Muscle layer of colon (tissue), 2 donors: ENCODE data around the gene H2BK1.

Experiments
- H3K27ac ChIP-seq: one replicate; pipeline ENCODE4 v1.7.0; 2013; ENCODE audit warnings: low read depth, mild to moderate bottlenecking, low read length, moderate library complexity
- H3K27me3 ChIP-seq, 2 donors: one replicate each; pipeline ENCODE4 v1.7.0; 2013; ENCODE audit warnings: low read length in 2 of 2, mild to moderate bottlenecking in 2 of 2; ENCODE audit not compliant: insufficient read depth in 2 of 2, control insufficient read depth in 1 of 2
- H3K36me3 ChIP-seq: one replicate; pipeline ENCODE4 v1.7.0; 2013; ENCODE audit warnings: mild to moderate bottlenecking, low read length; ENCODE audit not compliant: insufficient read depth
- H3K4me1 ChIP-seq: one replicate; pipeline ENCODE4 v1.7.0; 2013; ENCODE audit warnings: mild to moderate bottlenecking, low read length; ENCODE audit not compliant: insufficient read depth
- H3K4me3 ChIP-seq, 2 donors: one replicate each; pipeline ENCODE4 v1.7.0; 2013; ENCODE audit warnings: low read length in 2 of 2, low read depth in 1 of 2, mild to moderate bottlenecking in 1 of 2, moderate library complexity in 1 of 2
- H3K9ac ChIP-seq: one replicate; pipeline ENCODE4 v1.7.0; 2013; ENCODE audit warnings: low read length
- H3K9me3 ChIP-seq: one replicate; pipeline ENCODE4 v1.7.0; 2013; ENCODE audit warnings: mild to moderate bottlenecking, low read length
- donor health status: abdominal sarcoma.
- donor health status: Adenocarcinoma of cecum.

H2BK1 gene

GRCh38 chr7:151208253-151208862 lies 1.9 kb downstream of the H2BK1 start:
- no peak overlapping the region for H3K4me3 ChIP-seq
- H3K4me1 ChIP-seq, result no peaks in the 10 kb centered on the region
- H3K36me3 ChIP-seq, result peaks cover 10% of the 10 kb centered on the region
- no peaks in the 10 kb centered on the region for H3K9me3 ChIP-seq
- H3K9ac ChIP-seq, result no peak overlapping the region
- H3K27me3 ChIP-seq, result peaks cover 0 to 19% of the 10 kb centered on the region in 2 donors
- no peak overlapping the region for H3K27ac ChIP-seq

GRCh38 chr7:151207804-151208203 lies 2.5 kb downstream of the H2BK1 start:
- no peak overlapping the region for H3K27ac ChIP-seq

GRCh38 chr7:151207315-151207714 lies 3.0 kb downstream of the H2BK1 start:
- H3K4me3 ChIP-seq, result no peak overlapping the region
- H3K4me1 ChIP-seq, result no peaks in the 10 kb centered on the region
- H3K36me3 ChIP-seq, result peaks cover under 1% of the 10 kb centered on the region
- peaks cover 0 to 19% of the 10 kb centered on the region in 2 donors for H3K27me3 ChIP-seq
- no peak overlapping the region for H3K9ac ChIP-seq
- H3K9me3 ChIP-seq, result no peaks in the 10 kb centered on the region
- no peak overlapping the region for H3K27ac ChIP-seq

More at GRCh38 chr7:151207804-151208203, 2.5 kb downstream of the H2BK1 start:
- H3K4me1 ChIP-seq, result no peaks in the 10 kb centered on the region
- no peak overlapping the region for H3K4me3 ChIP-seq
- H3K9me3 ChIP-seq, result no peaks in the 10 kb centered on the region
- H3K36me3 ChIP-seq, result peaks cover 5% of the 10 kb centered on the region
- no peak overlapping the region for H3K9ac ChIP-seq
- H3K27me3 ChIP-seq, result peaks cover 0 to 19% of the 10 kb centered on the region in 2 donors

GRCh38 chr7:151206914-151207313 lies 3.4 kb downstream of the H2BK1 start:
- no peaks in the 10 kb centered on the region for H3K9me3 ChIP-seq
- no peaks in the 10 kb centered on the region for H3K4me1 ChIP-seq
- H3K9ac ChIP-seq, result no peak overlapping the region
- no peaks in the 10 kb centered on the region for H3K36me3 ChIP-seq
- H3K27me3 ChIP-seq, result peaks cover 0 to 19% of the 10 kb centered on the region in 2 donors
- no peak overlapping the region for H3K27ac ChIP-seq
- H3K4me3 ChIP-seq, result no peak overlapping the region

- no peaks in the 10 kb centered on the region for H3K36me3 ChIP-seq
- H3K9ac ChIP-seq, result no peak overlapping the region
- no peak overlapping the region for H3K27ac ChIP-seq
- H3K4me3 ChIP-seq, result no peak overlapping the region
- H3K27me3 ChIP-seq, result peaks cover 0 to 19% of the 10 kb centered on the region in 2 donors
- no peaks in the 10 kb centered on the region for H3K9me3 ChIP-seq
- H3K4me1 ChIP-seq, result no peaks in the 10 kb centered on the region
These were observed 4.6 kb downstream of the H2BK1 start for GRCh38 chr7:151205730-151206129.

- Histone ChIP-seq H3K27ac (no peak overlapping the region), H3K9me3 (no peaks in the 10 kb centered on the region), H3K9ac (no peak overlapping the region), H3K36me3 (no peaks in the 10 kb centered on the region), H3K27me3 (peaks cover 0 to 19% of the 10 kb centered on the region in 2 donors), H3K4me3 (no peak overlapping the region), H3K4me1 (peaks cover 2% of the 10 kb centered on the region)
These were observed 5.8 kb downstream of the H2BK1 start for GRCh38 chr7:151204383-151205032.

- Histone ChIP-seq H3K9ac (no peak overlapping the region), H3K27me3 (peaks cover 0 to 19% of the 10 kb centered on the region in 2 donors)
These were observed 7.5 kb downstream of the H2BK1 start for GRCh38 chr7:151202836-151203235.

GRCh38 chr7:151201751-151202150 lies 8.5 kb downstream of the H2BK1 start:
- H3K27ac ChIP-seq, result no peak overlapping the region
- H3K4me3 ChIP-seq, result no peak overlapping the region
- H3K9me3 ChIP-seq, result no peaks in the 10 kb centered on the region
- no peak overlapping the region for H3K9ac ChIP-seq
- H3K27me3 ChIP-seq, result peaks cover 0 to 19% of the 10 kb centered on the region in 2 donors
- H3K4me1 ChIP-seq, result peaks cover 4% of the 10 kb centered on the region
- no peaks in the 10 kb centered on the region for H3K36me3 ChIP-seq

More at GRCh38 chr7:151202836-151203235, 7.5 kb downstream of the H2BK1 start:
- H3K27ac ChIP-seq, result no peak overlapping the region
- H3K9me3 ChIP-seq, result no peaks in the 10 kb centered on the region
- H3K36me3 ChIP-seq, result no peaks in the 10 kb centered on the region
- peaks cover 4% of the 10 kb centered on the region for H3K4me1 ChIP-seq
- H3K4me3 ChIP-seq, result no peak overlapping the region

GRCh38 chr7:151201344-151201743 lies 8.9 kb downstream of the H2BK1 start:
- H3K27ac ChIP-seq, result no peak overlapping the region
- H3K27me3 ChIP-seq, result peaks cover 0 to 19% of the 10 kb centered on the region in 2 donors
- H3K4me3 ChIP-seq, result no peak overlapping the region
- H3K9ac ChIP-seq, result no peak overlapping the region
- no peaks in the 10 kb centered on the region for H3K9me3 ChIP-seq
- H3K4me1 ChIP-seq, result peaks cover 4% of the 10 kb centered on the region
- H3K36me3 ChIP-seq, result no peaks in the 10 kb centered on the region

GRCh38 chr7:151198945-151199848 lies 11.1 kb downstream of the H2BK1 start:
- H3K9me3 ChIP-seq, result no peaks in the 10 kb centered on the region
- H3K4me1 ChIP-seq, result peaks cover 4% of the 10 kb centered on the region
- H3K27me3 ChIP-seq, result peaks cover 0 to 13% of the 10 kb centered on the region in 2 donors
- no peak overlapping the region for H3K9ac ChIP-seq
- no peak overlapping the region for H3K27ac ChIP-seq
- no peaks in the 10 kb centered on the region for H3K36me3 ChIP-seq
- no peak overlapping the region for H3K4me3 ChIP-seq

- H3K27me3 ChIP-seq, result peaks cover 0 to 10% of the 10 kb centered on the region in 2 donors
- no peaks in the 10 kb centered on the region for H3K9me3 ChIP-seq
- no peak overlapping the region for H3K9ac ChIP-seq
- H3K4me1 ChIP-seq, result peaks cover 4% of the 10 kb centered on the region
- no peak overlapping the region for H3K27ac ChIP-seq
- no peak overlapping the region for H3K4me3 ChIP-seq
- H3K36me3 ChIP-seq, result no peaks in the 10 kb centered on the region
These were observed 12.4 kb downstream of the H2BK1 start for GRCh38 chr7:151197932-151198331.
